Measurements from ENCODE around the gene TCAF1.
A peak's percentile ranks its signal among the peaks of the same experiment; 100 is the strongest.

The TCAF1 gene

GRCh38 chr7:143901668-143902331, at the start of gene TCAF1:
Gene TCAF1, minus strand, starts transcription at chr7:143902176. Its CDS starts 25,568 bp downstream, at chr7:143876608.
- DNase-seq (ENCODE audit: low read depth in 2 of 2), result peak; percentile 77 to 93

GRCh38 chr7:143948733-143949132, 46.8 kb upstream of the TCAF1 start:
- DNase-seq (ENCODE audit: low read depth in 2 of 2), result no peak

- DNase-seq (ENCODE audit: low read depth in 2 of 2), result no peak
These were observed 45.1 kb upstream of the TCAF1 start for GRCh38 chr7:143947111-143947510.

- DNase-seq (ENCODE audit: low read depth in 2 of 2), result no peak
These were observed 43.4 kb upstream of the TCAF1 start for GRCh38 chr7:143945423-143945822.

- DNase-seq (ENCODE audit: low read depth in 2 of 2), result no peak
These were observed 36.6 kb upstream of the TCAF1 start for GRCh38 chr7:143938379-143939243.

GRCh38 chr7:143936087-143937009, 34.4 kb upstream of the TCAF1 start:
- no peak for DNase-seq (ENCODE audit: low read depth in 2 of 2)

GRCh38 chr7:143934526-143935325, 32.8 kb upstream of the TCAF1 start, which contains the start of gene OR2F2:
Gene OR2F2, plus strand, starts transcription at chr7:143935233. Its CDS starts 0 bp downstream, at chr7:143935233.
- no peak for DNase-seq (ENCODE audit: low read depth in 2 of 2)

- no peak for DNase-seq (ENCODE audit: low read depth in 2 of 2)
These were observed 29.8 kb upstream of the TCAF1 start for GRCh38 chr7:143931739-143932138.

GRCh38 chr7:143929224-143929920, 27.4 kb upstream of the TCAF1 start:
- DNase-seq (ENCODE audit: low read depth in 2 of 2), result no peak

- DNase-seq (ENCODE audit: low read depth in 2 of 2), result no peak
These were observed 22.9 kb upstream of the TCAF1 start for GRCh38 chr7:143924851-143925250.

- no peak for DNase-seq (ENCODE audit: low read depth in 2 of 2)
These were observed 13.1 kb upstream of the TCAF1 start for GRCh38 chr7:143914938-143915652.

- no peak for DNase-seq (ENCODE audit: low read depth in 2 of 2)
These were observed 12.1 kb upstream of the TCAF1 start for GRCh38 chr7:143913945-143914615.

GRCh38 chr7:143910473-143911248, 8.7 kb upstream of the TCAF1 start:
- no peak for DNase-seq (ENCODE audit: low read depth in 2 of 2)

- DNase-seq (ENCODE audit: low read depth in 2 of 2), result no peak
These were observed 7.9 kb upstream of the TCAF1 start for GRCh38 chr7:143909863-143910262.

GRCh38 chr7:143908120-143908519, 6.1 kb upstream of the TCAF1 start:
- DNase-seq (ENCODE audit: low read depth in 2 of 2), result no peak

GRCh38 chr7:143906895-143907294, 4.9 kb upstream of the TCAF1 start:
- DNase-seq (ENCODE audit: low read depth in 2 of 2), result no peak

GRCh38 chr7:143906151-143906550, 4.2 kb upstream of the TCAF1 start:
- DNase-seq (ENCODE audit: low read depth in 2 of 2), result no peak

GRCh38 chr7:143905509-143905908, 3.5 kb upstream of the TCAF1 start:
- DNase-seq (ENCODE audit: low read depth in 2 of 2), result no peak
